ENCODE results near the gene AMFR.

DNA sequence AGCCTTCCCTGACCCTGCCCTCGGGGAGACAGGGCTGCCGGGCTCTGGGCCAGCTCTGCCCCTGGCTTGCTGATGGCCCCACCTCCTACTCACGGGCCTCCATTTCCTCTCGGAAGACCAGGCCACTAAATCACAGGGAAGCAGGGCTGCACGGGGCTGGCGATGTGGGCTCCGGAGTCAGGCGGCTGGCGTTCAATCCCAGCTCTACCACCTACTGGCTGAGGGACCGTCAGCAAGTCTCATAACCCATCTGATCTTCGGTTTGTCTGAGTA, 113.4 kb downstream of the AMFR start:
- no peak for TF ChIP-seq ZNF274 (IDR thresholded peaks at IDR 0.05; ENCODE audit: low read length)
- no peak for TF ChIP-seq ZNF274 (tag by site-specific recombination; IDR thresholded peaks at IDR 0.05; ENCODE audit: borderline replicate concordance)
- TF ChIP-seq, protein P1, sequence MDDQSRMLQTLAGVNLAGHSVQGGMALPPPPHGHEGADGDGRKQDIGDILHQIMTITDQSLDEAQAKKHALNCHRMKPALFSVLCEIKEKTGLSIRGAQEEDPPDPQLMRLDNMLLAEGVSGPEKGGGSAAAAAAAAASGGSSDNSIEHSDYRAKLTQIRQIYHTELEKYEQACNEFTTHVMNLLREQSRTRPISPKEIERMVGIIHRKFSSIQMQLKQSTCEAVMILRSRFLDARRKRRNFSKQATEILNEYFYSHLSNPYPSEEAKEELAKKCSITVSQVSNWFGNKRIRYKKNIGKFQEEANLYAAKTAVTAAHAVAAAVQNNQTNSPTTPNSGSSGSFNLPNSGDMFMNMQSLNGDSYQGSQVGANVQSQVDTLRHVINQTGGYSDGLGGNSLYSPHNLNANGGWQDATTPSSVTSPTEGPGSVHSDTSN (CRISPR knock-in tag; IDR thresholded peaks at IDR 0.05): no peak
- no peak for TF ChIP-seq TRIM28 (IDR thresholded peaks at IDR 0.05; ENCODE audit: borderline replicate concordance, low read length)
